CD4-positive, alpha-beta memory T cell (primary cell): ENCODE data around the gene MACF1. TPM values are rescaled to one million over a fixed set of nuclear protein-coding genes. Genes with fewer than 3 reads are reported as not detected.
A peak's percentile ranks its signal among the peaks of the same experiment; 100 is the strongest.

Experiments used
- CTCF ChIA-PET: fragments of 350-600 bp; sonication (Branson Sonifier 250); formaldehyde crosslinking; loops from one replicate; lab custom pipeline; 2021; ENCODE audit warnings: inconsistent platforms; ENCODE audit not compliant: partially characterized antibody; lab: Charles Lee
- POLR2A ChIA-PET: fragments of 350-600 bp; sonication (Branson Sonifier 250); formaldehyde crosslinking; loops from one replicate; lab custom pipeline; 2021; ENCODE audit not compliant: partially characterized antibody; lab: Charles Lee
- DNase-seq, 5 donors: peaks; one replicate each; pipeline versions ENCODE4 v3.0.0 to v3.0.0-alpha.2; 2020 to 2022; ENCODE audit warnings: mixed read lengths in 1 of 5
- H3K27ac ChIP-seq: one replicate; pipeline ENCODE4 v1.7.0; 2013; ENCODE audit warnings: low read depth, low read length
- H3K27me3 ChIP-seq: 2 replicates; pipeline ENCODE4 v1.7.0; 2013; ENCODE audit warnings: mild to moderate bottlenecking, low read length, moderate library complexity; ENCODE audit not compliant: insufficient read depth
- H3K36me3 ChIP-seq: 2 replicates; pipeline ENCODE4 v1.7.0; 2013; ENCODE audit warnings: mild to moderate bottlenecking, low read length, moderate library complexity; ENCODE audit not compliant: insufficient read depth
- H3K4me1 ChIP-seq: 2 replicates; pipeline ENCODE4 v1.7.0; 2013; ENCODE audit warnings: mild to moderate bottlenecking, low read length, moderate library complexity; ENCODE audit not compliant: insufficient read depth
- H3K4me3 ChIP-seq, 2 donors: one replicate each; pipeline ENCODE4 v1.7.0; 2013; ENCODE audit warnings: low read length in 2 of 2, mild to moderate bottlenecking in 1 of 2
- H3K9me3 ChIP-seq, 2 donors: one replicate each; pipeline ENCODE4 v1.7.0; 2013; ENCODE audit warnings: low read length in 2 of 2, control low read depth in 1 of 2; ENCODE audit not compliant: control insufficient read depth in 1 of 2
- H3K27ac Mint-ChIP-seq, 7 donors: one replicate each; pipeline ENCODE4 v1.8.0; 2020 to 2021; ENCODE audit warnings: mixed read lengths in 7 of 7, mild to moderate bottlenecking in 6 of 7, inconsistent platforms in 3 of 7, moderate library complexity in 3 of 7
- H3K27me3 Mint-ChIP-seq, 2 donors: one replicate each; pipeline ENCODE4 v1.8.0; 2020 to 2021; ENCODE audit warnings: mixed read lengths in 2 of 2
- H3K36me3 Mint-ChIP-seq, 2 donors: one replicate each; pipeline ENCODE4 v1.8.0; 2020 to 2021; ENCODE audit warnings: mixed read lengths in 2 of 2, inconsistent platforms in 1 of 2, mild to moderate bottlenecking in 1 of 2
- H3K4me1 Mint-ChIP-seq, 4 donors: one replicate each; pipeline ENCODE4 v1.8.0; 2020 to 2021; ENCODE audit warnings: mixed read lengths in 4 of 4, mild to moderate bottlenecking in 1 of 4
- H3K4me3 Mint-ChIP-seq, 8 donors: one replicate each; pipeline ENCODE4 v1.8.0; 2020 to 2021; ENCODE audit warnings: mixed read lengths in 8 of 8, mild to moderate bottlenecking in 7 of 8, moderate library complexity in 6 of 8, inconsistent platforms in 3 of 8
- H3K9me3 Mint-ChIP-seq, 8 donors: one replicate each; pipeline ENCODE4 v1.8.0; 2020 to 2021; ENCODE audit warnings: mixed read lengths in 8 of 8, mild to moderate bottlenecking in 5 of 8, inconsistent platforms in 3 of 8, moderate library complexity in 1 of 8
- intact Hi-C: fragments of 100-400 bp; cut with micrococcal nuclease; formaldehyde crosslinking; loops from one replicate; pipeline ENCODE4 v1.15.1; 2023
- polyA plus RNA-seq, 2 donors: library from polyadenylated mRNA; unstranded; fragments of 300-500 nt; fragmentation: Illumina TruSeq; gene quantifications; one replicate each; pipeline ENCODE4 v1.2.3, GENCODE V29; 2021
- total RNA-seq, 2 experiments: library from RNA; stranded (reverse); gene quantifications; one replicate each; pipeline ENCODE4 v1.2.3, GENCODE V29; 2021

The MACF1 gene
- total and polyA plus RNA-seq, 4 experiments from 2014 or later, result 6.8 to 387 (median 222) TPM

GRCh38 chr1:39224295-39224829, 19.9 kb downstream of the MACF1 start:
- Histone ChIP-seq H3K4me1 (peaks cover 92% of the 10 kb centered on the region), H3K27ac (no peak overlapping the region), H3K4me3 (no peak overlapping the region), H3K9me3 (no peaks in the 10 kb centered on the region), H3K36me3 (peaks cover 12% of the 10 kb centered on the region), H3K27me3 (no peaks in the 10 kb centered on the region)
- ChIA-PET CTCF (interaction anchor here (0.7 to 13.6 kb wide), 5 partner anchors 11 to 126 kb away, joined by 3 to 186 read pairs (median 3); no protein-coding TSS in a partner anchor), POLR2A (interaction anchor here (1.0 to 1.7 kb wide), 3 partner anchors 10 to 31 kb away, joined by 4 to 9 read pairs (median 5); no protein-coding TSS in a partner anchor)
- H3K27me3 Mint-ChIP-seq, result no peaks in the 10 kb centered on the region
- DNase-seq, result no peak
- H3K9me3 Mint-ChIP-seq, result no peaks in the 10 kb centered on the region
- H3K4me1 Mint-ChIP-seq, result peaks cover 59 to 86% (median 75%) of the 10 kb centered on the region in 4 donors
- H3K27ac Mint-ChIP-seq, result peak overlapping the region; percentile 31 to 80 (median 73)
- intact Hi-C loops, result loop anchor here (1.0 kb wide), 1 partner anchor 8 kb away; no protein-coding TSS in a partner anchor
- H3K4me3 Mint-ChIP-seq, result peak overlapping the region in 4 of 8 donors; percentile 8 to 53 (median 34)
- peaks cover 49 to 50% of the 10 kb centered on the region in 2 donors for H3K36me3 Mint-ChIP-seq

- Histone ChIP-seq H3K4me1 (peaks cover 90% of the 10 kb centered on the region), H3K27ac (no peak overlapping the region), H3K27me3 (no peaks in the 10 kb centered on the region), H3K36me3 (peaks cover 12% of the 10 kb centered on the region), H3K4me3 (no peak overlapping the region), H3K9me3 (no peaks in the 10 kb centered on the region)
- peaks cover 45 to 51% of the 10 kb centered on the region in 2 donors for H3K36me3 Mint-ChIP-seq
- intact Hi-C loops, result no loop called here
- no peaks in the 10 kb centered on the region for H3K27me3 Mint-ChIP-seq
- H3K9me3 Mint-ChIP-seq, result no peaks in the 10 kb centered on the region
- POLR2A ChIA-PET, result interaction anchor here (0.8 to 3.4 kb wide), 4 partner anchors 11 to 35 kb away, joined by 3 to 18 read pairs (median 6); partner anchors contain the start of gene MACF1
- H3K27ac Mint-ChIP-seq, result peak overlapping the region; percentile 8 to 87 (median 67)
- CTCF ChIA-PET, result interaction anchor here (0.7 to 3.2 kb wide), 7 partner anchors 10 to 43 kb away, joined by 3 to 23 read pairs (median 6); no protein-coding TSS in a partner anchor
- DNase-seq, result no peak
- H3K4me3 Mint-ChIP-seq, result peak overlapping the region in 4 of 8 donors; percentile 12 to 65 (median 46)
- peaks cover 64 to 87% (median 79%) of the 10 kb centered on the region in 4 donors for H3K4me1 Mint-ChIP-seq
Measured at GRCh38 chr1:39226836-39227235, 22.3 kb downstream of the MACF1 start.

- DNase-seq, result no peak
- H3K27ac Mint-ChIP-seq, result peak overlapping the region; percentile 8 to 80 (median 67)
- Histone ChIP-seq H3K4me3 (no peak overlapping the region), H3K27ac (no peak overlapping the region), H3K4me1 (peaks cover 82% of the 10 kb centered on the region), H3K36me3 (peaks cover 15% of the 10 kb centered on the region), H3K27me3 (no peaks in the 10 kb centered on the region), H3K9me3 (no peaks in the 10 kb centered on the region)
- H3K27me3 Mint-ChIP-seq, result no peaks in the 10 kb centered on the region
- H3K4me3 Mint-ChIP-seq, result peak overlapping the region in 1 of 8 donors; percentile 40
- intact Hi-C loops, result no loop called here
- H3K36me3 Mint-ChIP-seq, result peaks cover 43 to 54% of the 10 kb centered on the region in 2 donors
- CTCF ChIA-PET, result interaction anchor here (1.0 to 3.2 kb wide), 2 partner anchors 10 to 36 kb away, joined by 3 to 23 read pairs; no protein-coding TSS in a partner anchor
- peaks cover 59 to 85% (median 72%) of the 10 kb centered on the region in 4 donors for H3K4me1 Mint-ChIP-seq
- H3K9me3 Mint-ChIP-seq, result no peaks in the 10 kb centered on the region
- POLR2A ChIA-PET, result interaction anchor here (2.1 to 3.4 kb wide), 2 partner anchors 23 to 36 kb away, joined by 9 to 18 read pairs; partner anchors contain the start of gene MACF1
Measured at GRCh38 chr1:39228252-39228651, 23.8 kb downstream of the MACF1 start.

GRCh38 chr1:39229504-39229903, 25.0 kb downstream of the MACF1 start:
- intact Hi-C loops, result no loop called here

GRCh38 chr1:39230261-39231190, 26.0 kb downstream of the MACF1 start:
- peak in 3 of 5 donors; percentile 20 to 47 (median 23) for DNase-seq
- Histone ChIP-seq H3K27ac (peak overlapping the region; percentile 44), H3K4me1 (peaks cover 64% of the 10 kb centered on the region), H3K36me3 (peaks cover 12% of the 10 kb centered on the region), H3K9me3 (no peaks in the 10 kb centered on the region), H3K4me3 (no peak overlapping the region), H3K27me3 (no peaks in the 10 kb centered on the region)
- Mint-ChIP-seq H3K4me1 (peaks cover 52 to 71% (median 62%) of the 10 kb centered on the region in 4 donors), H3K36me3 (peaks cover 37 to 51% of the 10 kb centered on the region in 2 donors), H3K27ac (peak overlapping the region; percentile 59 to 90 (median 86)), H3K27me3 (no peaks in the 10 kb centered on the region), H3K4me3 (peak overlapping the region in 7 of 8 donors; percentile 22 to 81 (median 64)), H3K9me3 (no peaks in the 10 kb centered on the region)
- intact Hi-C loops, result loop anchor here (1.0 kb wide), 1 partner anchor 38 kb away; no protein-coding TSS in a partner anchor
- CTCF ChIA-PET, result interaction anchor here (0.6 to 3.1 kb wide), 7 partner anchors 12 to 376 kb away, joined by 3 to 29 read pairs (median 5); no protein-coding TSS in a partner anchor
- POLR2A ChIA-PET, result interaction anchor here (0.6 to 2.8 kb wide), 6 partner anchors 14 to 46 kb away, joined by 3 to 18 read pairs (median 5); no protein-coding TSS in a partner anchor

More at GRCh38 chr1:39229504-39229903, 25.0 kb downstream of the MACF1 start:
- no peak for DNase-seq
- POLR2A ChIA-PET, result interaction anchor here (2.5 to 2.8 kb wide), 2 partner anchors 24 to 37 kb away, joined by 10 to 18 read pairs; no protein-coding TSS in a partner anchor
- no peaks in the 10 kb centered on the region for H3K9me3 ChIP-seq
- H3K4me3 Mint-ChIP-seq, result peak overlapping the region in 4 of 8 donors; percentile 16 to 66 (median 55)
- peaks cover 52 to 74% (median 63%) of the 10 kb centered on the region in 4 donors for H3K4me1 Mint-ChIP-seq
- CTCF ChIA-PET, result interaction anchor here (0.6 to 3.1 kb wide), 4 partner anchors 29 to 377 kb away, joined by 3 to 29 read pairs (median 4); no protein-coding TSS in a partner anchor
- no peaks in the 10 kb centered on the region for H3K27me3 Mint-ChIP-seq
- no peak overlapping the region for H3K27ac ChIP-seq
- H3K27me3 ChIP-seq, result no peaks in the 10 kb centered on the region
- peak overlapping the region; percentile 66 to 93 (median 89) for H3K27ac Mint-ChIP-seq
- H3K36me3 ChIP-seq, result peaks cover 12% of the 10 kb centered on the region
- no peaks in the 10 kb centered on the region for H3K9me3 Mint-ChIP-seq
- no peak overlapping the region for H3K4me3 ChIP-seq
- peaks cover 71% of the 10 kb centered on the region for H3K4me1 ChIP-seq
- H3K36me3 Mint-ChIP-seq, result peaks cover 35 to 49% of the 10 kb centered on the region in 2 donors

- ChIA-PET POLR2A (interaction anchor here (0.9 to 2.5 kb wide), 3 partner anchors 22 to 42 kb away, joined by 3 to 9 read pairs (median 8); partner anchors contain the start of gene MACF1), CTCF (interaction anchor here (0.9 to 8.1 kb wide), 7 partner anchors 10 to 53 kb away, joined by 3 to 90 read pairs (median 8); no protein-coding TSS in a partner anchor)
- Mint-ChIP-seq H3K27ac (peak overlapping the region; percentile 16 to 91 (median 68)), H3K36me3 (peaks cover 34 to 67% of the 10 kb centered on the region in 2 donors), H3K9me3 (no peaks in the 10 kb centered on the region), H3K27me3 (no peaks in the 10 kb centered on the region), H3K4me1 (peaks cover 37 to 66% (median 52%) of the 10 kb centered on the region in 4 donors), H3K4me3 (no peak overlapping the region)
- no peaks in the 10 kb centered on the region for H3K27me3 ChIP-seq
- DNase-seq, result no peak
- H3K4me1 ChIP-seq, result peaks cover 40% of the 10 kb centered on the region
- intact Hi-C loops, result no loop called here
- peaks cover 38% of the 10 kb centered on the region for H3K36me3 ChIP-seq
- no peak overlapping the region for H3K27ac ChIP-seq
- no peak overlapping the region for H3K4me3 ChIP-seq
- H3K9me3 ChIP-seq, result no peaks in the 10 kb centered on the region
Measured at GRCh38 chr1:39236971-39237370, 32.5 kb downstream of the MACF1 start.
